Transverse colon (tissue), 3 donors: ENCODE results near the gene PLXNA2.

Experiments used
- EP300 ChIP-seq: sonication (generic); formaldehyde crosslinking; IDR thresholded peaks from one replicate; pipeline ENCODE4 v1.6.1; 2017; ENCODE audit warnings: antibody characterized with exemption, low read depth
- TF ChIP-seq, protein P1 (sequence below), 5 experiments: fragments of 200-600 bp in 3 of 5; fragments of 450-650 bp in 2 of 5; sonication (generic) in 3 of 5; IDR thresholded peaks; 1 replicate in 2 of 5; 2 replicates in 3 of 5; pipeline ENCODE4 v1.5.1; 2016 to 2017; ENCODE audit warnings: antibody characterized with exemption in 5 of 5, inconsistent platforms in 3 of 5, mild to moderate bottlenecking in 2 of 5, moderate library complexity in 1 of 5

DNA sequence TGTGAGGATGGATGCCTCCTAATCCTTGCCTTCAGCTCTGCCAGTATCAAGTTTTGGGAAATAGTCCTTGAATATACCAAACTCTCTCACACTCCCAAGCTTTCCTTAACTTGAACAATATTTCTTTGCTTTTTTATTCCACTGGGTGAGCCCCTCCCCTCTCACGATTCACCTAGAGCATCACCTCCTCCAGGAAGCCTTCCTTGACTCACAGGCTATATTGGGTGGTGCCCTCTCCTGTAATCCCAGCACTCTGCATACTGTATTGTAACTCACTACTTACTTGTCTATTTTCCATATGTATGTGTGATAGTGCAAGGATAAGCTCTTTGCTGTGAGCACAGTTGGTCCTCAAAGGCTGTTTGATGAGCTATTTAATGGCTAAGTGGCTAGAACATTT is 114.7 kb downstream of the PLXNA2 start:
- TF ChIP-seq, protein P1, sequence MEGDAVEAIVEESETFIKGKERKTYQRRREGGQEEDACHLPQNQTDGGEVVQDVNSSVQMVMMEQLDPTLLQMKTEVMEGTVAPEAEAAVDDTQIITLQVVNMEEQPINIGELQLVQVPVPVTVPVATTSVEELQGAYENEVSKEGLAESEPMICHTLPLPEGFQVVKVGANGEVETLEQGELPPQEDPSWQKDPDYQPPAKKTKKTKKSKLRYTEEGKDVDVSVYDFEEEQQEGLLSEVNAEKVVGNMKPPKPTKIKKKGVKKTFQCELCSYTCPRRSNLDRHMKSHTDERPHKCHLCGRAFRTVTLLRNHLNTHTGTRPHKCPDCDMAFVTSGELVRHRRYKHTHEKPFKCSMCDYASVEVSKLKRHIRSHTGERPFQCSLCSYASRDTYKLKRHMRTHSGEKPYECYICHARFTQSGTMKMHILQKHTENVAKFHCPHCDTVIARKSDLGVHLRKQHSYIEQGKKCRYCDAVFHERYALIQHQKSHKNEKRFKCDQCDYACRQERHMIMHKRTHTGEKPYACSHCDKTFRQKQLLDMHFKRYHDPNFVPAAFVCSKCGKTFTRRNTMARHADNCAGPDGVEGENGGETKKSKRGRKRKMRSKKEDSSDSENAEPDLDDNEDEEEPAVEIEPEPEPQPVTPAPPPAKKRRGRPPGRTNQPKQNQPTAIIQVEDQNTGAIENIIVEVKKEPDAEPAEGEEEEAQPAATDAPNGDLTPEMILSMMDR (IDR thresholded peaks at IDR 0.05) = no peak
- TF ChIP-seq EP300 = no peak
